ENCODE results near the gene CDHR3. TPM values are rescaled to one million over a fixed set of nuclear protein-coding genes. Genes with fewer than 3 reads are reported as not detected.

The CDHR3 gene
- total RNA-seq, 1 experiment from 2014 or later: 3.3 TPM

DNA sequence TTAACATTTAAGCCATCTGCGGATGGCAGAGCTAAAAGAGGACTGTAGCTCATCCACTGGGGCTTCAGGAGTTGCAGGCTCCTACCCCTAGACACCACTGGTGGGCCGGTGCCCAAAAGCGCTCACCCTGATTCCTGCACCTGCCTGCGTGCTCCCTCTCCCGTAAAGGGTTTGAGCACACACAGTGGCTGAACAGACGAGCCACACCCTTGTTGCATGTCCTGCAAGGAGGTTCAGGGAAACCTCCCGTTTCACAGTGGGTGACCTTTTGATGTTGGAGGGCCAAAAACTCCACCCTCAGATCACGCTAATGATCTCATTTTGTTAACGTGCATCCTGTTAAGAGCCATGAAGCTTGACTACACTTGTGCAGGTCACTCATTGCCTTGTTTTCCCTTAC is 111.2 kb downstream of the CDHR3 start:
- Mint-ChIP-seq H3K36me3 (ENCODE audit: insufficient read depth in 1 of 3, low read depth in 3 of 3) (no peaks in the 10 kb centered on the region), H3K27ac (no peak overlapping the region), H3K27me3 (ENCODE audit: low read depth) (no peaks in the 10 kb centered on the region), H3K9me3 (no peaks in the 10 kb centered on the region), H3K4me3 (no peak overlapping the region), H3K4me1 (peaks cover 8 to 11% of the 10 kb centered on the region in 2 experiments)
- Histone ChIP-seq H4K20me1 (ENCODE audit: control insufficient read depth, insufficient read depth, insufficient read length) (no peaks in the 10 kb centered on the region), H2BK12ac (ENCODE audit: insufficient read length, low read depth, low read length) (no peak overlapping the region), H3K9me3 (ENCODE audit: control insufficient read depth, low read depth, low read length) (no peaks in the 10 kb centered on the region), H4K5ac (ENCODE audit: insufficient read length, low read depth, low read length) (no peak overlapping the region), H3K4me2 (ENCODE audit: insufficient read depth, insufficient read length, low read length) (no peak overlapping the region), H3K4ac (ENCODE audit: low read depth, low read length) (no peak overlapping the region), H2BK20ac (ENCODE audit: low read depth, low read length, poor library complexity, severe bottlenecking) (no peak overlapping the region), H2BK120ac (ENCODE audit: low read depth, low read length, poor library complexity, severe bottlenecking) (no peak overlapping the region), H2AFZ (ENCODE audit: low read length) (no peak overlapping the region), H2BK15ac (ENCODE audit: low read depth, low read length) (no peak overlapping the region), H3K14ac (ENCODE audit: insufficient read depth, low read length) (no peak overlapping the region), H3K9ac (ENCODE audit: extremely low read depth, insufficient read length, low read length) (no peak overlapping the region), H2BK5ac (ENCODE audit: insufficient read length, low read length) (no peak overlapping the region), H3K79me2 (ENCODE audit: insufficient read depth, low read length) (no peaks in the 10 kb centered on the region), H3K27me3 (ENCODE audit: insufficient read depth, low read length) (no peaks in the 10 kb centered on the region), H3K56ac (ENCODE audit: insufficient read length, low read depth, low read length) (no peak overlapping the region), H3K23ac (ENCODE audit: insufficient read length, low read depth, low read length) (no peak overlapping the region), H4K91ac (ENCODE audit: insufficient read length, low read depth, low read length) (no peak overlapping the region), H3K4me1 (ENCODE audit: insufficient read depth, low read length) (no peaks in the 10 kb centered on the region; the same call in 1 of the 2 replicates), H4K8ac (replicated peaks; ENCODE audit: insufficient read length, low read depth, low read length) (no peak overlapping the region), H3T11ph (ENCODE audit: low read length) (no peak overlapping the region), H3K79me1 (ENCODE audit: insufficient read depth, low read depth, low read length, poor library complexity, severe bottlenecking) (no peaks in the 10 kb centered on the region), H2AK5ac (ENCODE audit: insufficient read length, low read length) (no peak overlapping the region), H3K23me2 (ENCODE audit: insufficient read length, low read depth, low read length, poor library complexity, severe bottlenecking) (no peaks in the 10 kb centered on the region), H3K27ac (ENCODE audit: insufficient read length, low read depth, low read length) (no peak overlapping the region), H3K18ac (ENCODE audit: insufficient read length, low read depth, low read length) (no peak overlapping the region)
- no peak for DNase-seq
- TF ChIP-seq, protein P1, sequence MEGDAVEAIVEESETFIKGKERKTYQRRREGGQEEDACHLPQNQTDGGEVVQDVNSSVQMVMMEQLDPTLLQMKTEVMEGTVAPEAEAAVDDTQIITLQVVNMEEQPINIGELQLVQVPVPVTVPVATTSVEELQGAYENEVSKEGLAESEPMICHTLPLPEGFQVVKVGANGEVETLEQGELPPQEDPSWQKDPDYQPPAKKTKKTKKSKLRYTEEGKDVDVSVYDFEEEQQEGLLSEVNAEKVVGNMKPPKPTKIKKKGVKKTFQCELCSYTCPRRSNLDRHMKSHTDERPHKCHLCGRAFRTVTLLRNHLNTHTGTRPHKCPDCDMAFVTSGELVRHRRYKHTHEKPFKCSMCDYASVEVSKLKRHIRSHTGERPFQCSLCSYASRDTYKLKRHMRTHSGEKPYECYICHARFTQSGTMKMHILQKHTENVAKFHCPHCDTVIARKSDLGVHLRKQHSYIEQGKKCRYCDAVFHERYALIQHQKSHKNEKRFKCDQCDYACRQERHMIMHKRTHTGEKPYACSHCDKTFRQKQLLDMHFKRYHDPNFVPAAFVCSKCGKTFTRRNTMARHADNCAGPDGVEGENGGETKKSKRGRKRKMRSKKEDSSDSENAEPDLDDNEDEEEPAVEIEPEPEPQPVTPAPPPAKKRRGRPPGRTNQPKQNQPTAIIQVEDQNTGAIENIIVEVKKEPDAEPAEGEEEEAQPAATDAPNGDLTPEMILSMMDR (conservative IDR thresholded peaks at IDR 0.05): no peak
- no CpG with 5 or more reads among the region's 9 CpGs for WGBS (ENCODE audit: extremely low coverage, insufficient read length, low lambda C conversion rate)

Measured in H9 (cell line).